GM19324 (cell line): ENCODE measurements around the gene ELOA2.
A peak's percentile ranks its signal among the peaks of the same experiment; 100 is the strongest.
"Not testable (repeated sequence)": the region's sequence is repeated elsewhere in the genome, so short reads cannot be mapped to it uniquely, and the experiment has no call there.

Experiments
- ATAC-seq: cut with Tn5 transposase; IDR thresholded peaks from one replicate; pipeline ENCODE4 v1.9.1; 2021; ENCODE audit warnings: mild to moderate bottlenecking, moderate library complexity; ENCODE audit not compliant: unreplicated experiment, low FRiP score

The ELOA2 gene

DNA sequence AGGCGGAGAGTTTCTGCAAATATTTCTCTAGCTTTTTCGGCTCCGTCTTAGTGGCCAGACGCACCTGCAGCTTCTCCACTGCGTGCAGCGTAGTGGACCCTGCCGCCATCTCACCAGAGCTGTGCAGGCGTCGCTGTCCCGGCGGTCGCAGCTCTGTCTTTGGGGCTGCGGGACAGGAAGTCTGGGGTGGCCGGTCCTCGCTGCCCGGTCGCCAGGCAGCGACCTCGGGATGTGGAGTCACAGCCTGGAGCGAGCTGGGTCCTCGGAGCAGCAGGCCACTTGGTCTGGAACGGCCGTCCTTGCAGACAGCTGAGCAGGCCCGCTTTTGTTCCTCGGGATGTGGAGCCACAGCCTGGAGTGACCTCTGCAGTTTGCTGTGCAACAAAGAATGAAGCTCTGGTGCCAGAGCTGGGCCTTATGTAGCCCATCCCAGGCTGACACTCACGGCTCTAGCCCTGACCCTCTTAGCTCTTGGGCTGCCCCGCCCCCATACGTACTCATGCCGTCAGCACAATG, at the start of gene ELOA2:
TSS of gene ELOA2 (minus strand) at position 466 of the 516 bp plus-strand sequence. CDS start at position 109, 357 bp downstream.
- no peak for ATAC-seq

GRCh38 chr18:47081578-47081977, 46.2 kb upstream of the ELOA2 start:
- no peak for ATAC-seq

- no peak for ATAC-seq
Observed at GRCh38 chr18:47080872-47081271, 45.5 kb upstream of the ELOA2 start.

GRCh38 chr18:47077111-47077510, 41.7 kb upstream of the ELOA2 start:
- no peak for ATAC-seq

- ATAC-seq, result no peak
Observed at GRCh38 chr18:47075098-47075883, 39.9 kb upstream of the ELOA2 start.

- no peak for ATAC-seq
Observed at GRCh38 chr18:47067648-47068047, 32.2 kb upstream of the ELOA2 start.

- no peak for ATAC-seq
Observed at GRCh38 chr18:47063096-47063495, 27.7 kb upstream of the ELOA2 start.

DNA sequence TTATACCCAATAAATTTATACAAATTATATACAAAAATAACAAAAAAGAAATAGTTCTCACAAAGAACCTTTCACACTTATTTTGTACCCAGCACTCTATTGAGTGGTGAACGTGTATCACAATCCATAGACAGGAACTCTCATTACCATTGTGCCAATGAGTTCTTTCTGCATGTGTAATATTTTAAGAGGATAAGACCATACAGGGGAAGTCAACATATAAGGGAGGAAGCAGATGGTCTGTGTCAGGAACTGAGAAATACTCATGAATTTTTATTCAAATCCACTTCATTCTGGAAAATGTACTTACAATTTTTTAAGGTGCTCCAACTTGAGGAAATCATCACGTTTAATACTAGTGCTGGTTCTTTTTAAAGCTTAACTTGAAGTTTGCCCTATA, 27.1 kb upstream of the ELOA2 start:
- no peak for ATAC-seq

DNA sequence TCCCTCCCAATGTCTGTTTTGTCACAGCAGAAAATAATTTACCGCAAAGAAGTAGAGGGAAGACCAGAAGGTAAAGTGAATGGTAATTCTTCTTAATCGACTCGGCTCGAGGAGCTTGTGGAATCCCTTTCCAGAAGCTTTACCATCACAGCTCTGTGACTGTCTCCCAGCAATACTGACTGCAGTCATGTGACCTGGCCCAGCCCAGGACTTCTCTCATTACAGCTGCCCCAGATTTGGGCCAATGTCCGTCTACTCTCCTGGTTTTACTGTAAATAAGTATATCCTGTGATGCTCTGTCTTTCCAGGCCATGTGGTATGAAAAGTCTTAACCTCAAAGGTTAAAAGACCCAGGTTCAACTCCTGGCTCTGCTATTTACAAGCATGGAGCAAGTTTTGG, 18.9 kb upstream of the ELOA2 start:
- no peak for ATAC-seq

GRCh38 chr18:47050468-47050867, 15.0 kb upstream of the ELOA2 start:
- no peak for ATAC-seq

DNA sequence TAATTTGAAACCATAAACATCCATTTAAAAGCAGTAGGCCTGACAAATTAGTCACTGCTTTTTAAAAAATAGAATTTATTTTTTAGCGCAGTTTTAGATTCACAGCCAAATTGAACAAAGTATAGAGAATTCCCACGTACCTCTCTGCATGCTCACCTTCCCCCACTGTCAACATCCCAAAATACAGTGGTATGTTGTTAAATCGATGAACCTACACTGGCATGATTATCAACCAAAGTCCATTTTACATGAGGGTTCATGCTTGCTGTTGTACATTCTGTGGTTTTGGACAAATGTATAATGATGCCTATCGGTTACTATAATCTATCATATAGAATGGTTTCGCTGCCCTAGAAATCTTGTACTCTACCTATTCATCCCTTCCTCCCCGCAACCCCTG, 5.6 kb upstream of the ELOA2 start:
- no peak for ATAC-seq

DNA sequence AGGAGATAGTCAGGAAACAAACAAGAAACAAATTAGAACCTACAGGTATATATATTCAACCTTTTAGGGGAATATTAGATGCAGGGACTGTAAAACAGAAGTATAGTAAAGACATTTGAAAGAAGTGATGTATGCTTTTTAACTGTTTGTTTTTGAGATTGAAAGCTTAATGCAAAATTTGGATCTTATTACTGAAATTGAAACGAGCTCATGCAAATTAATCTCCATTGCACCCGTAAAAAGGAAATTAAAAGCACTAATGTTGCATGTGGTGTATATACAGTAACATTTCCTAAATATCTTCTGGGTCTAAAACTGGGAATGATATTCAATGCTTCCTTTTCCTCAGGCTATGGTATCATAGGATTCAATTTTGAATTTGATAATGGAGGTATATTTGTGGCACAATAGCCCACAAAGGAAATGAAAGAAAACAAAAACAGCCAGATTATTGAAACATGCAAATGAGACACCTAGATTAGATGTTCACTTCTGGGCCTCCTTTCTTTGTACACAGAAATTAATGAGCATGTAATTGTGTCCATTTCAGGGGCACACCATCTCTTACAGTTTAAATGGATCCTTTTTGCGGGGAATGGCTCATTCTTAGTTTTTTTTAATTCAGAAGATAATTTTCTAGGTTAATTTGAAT, 1.6 kb upstream of the ELOA2 start:
- ATAC-seq, result peak; percentile 48

GRCh38 chr18:47036298-47036874, 965 bp upstream of the ELOA2 start:
- no peak for ATAC-seq

DNA sequence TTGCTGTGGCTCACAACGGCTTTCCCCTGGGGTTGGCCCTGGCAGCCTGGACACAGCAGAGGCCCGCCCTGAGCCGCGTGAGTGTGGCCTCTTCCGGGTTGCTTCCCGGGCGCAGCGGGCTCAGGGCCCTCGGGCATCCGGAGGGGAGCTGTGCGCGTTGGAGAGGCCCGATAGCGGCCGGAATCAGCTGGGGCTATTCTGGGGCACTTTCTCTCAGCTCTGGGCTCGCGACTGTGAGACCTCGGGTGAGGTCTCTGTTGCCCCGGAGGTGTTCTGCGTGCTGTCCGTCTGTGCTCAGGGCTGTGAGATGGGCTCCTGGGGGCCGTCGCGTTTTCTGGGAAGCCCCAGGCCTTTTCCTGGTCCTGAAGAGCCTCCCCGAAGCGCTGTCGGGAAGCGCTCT, 830 bp downstream of the ELOA2 start:
- not testable (repeated sequence) for ATAC-seq

DNA sequence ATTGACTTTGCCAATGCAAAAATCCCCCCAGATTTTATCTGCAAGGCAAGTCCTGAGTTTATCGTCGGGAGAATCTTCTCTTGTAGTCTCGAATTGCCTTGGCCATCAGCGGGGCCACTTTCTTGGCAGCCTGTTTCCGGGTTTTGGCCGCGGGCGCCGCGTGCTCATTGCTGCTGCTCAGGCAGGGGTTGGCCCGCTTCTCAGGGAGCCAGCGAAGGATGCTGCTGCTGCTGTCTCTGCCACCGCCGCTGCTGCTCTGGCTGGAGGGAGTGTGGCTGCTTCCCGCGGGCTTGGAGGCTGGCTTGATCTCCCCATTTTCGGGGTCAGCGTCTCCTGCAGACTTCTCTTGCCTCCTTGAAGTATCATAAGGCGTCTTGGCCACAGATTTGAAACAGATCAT, 2.5 kb downstream of the ELOA2 start:
- no peak for ATAC-seq

DNA sequence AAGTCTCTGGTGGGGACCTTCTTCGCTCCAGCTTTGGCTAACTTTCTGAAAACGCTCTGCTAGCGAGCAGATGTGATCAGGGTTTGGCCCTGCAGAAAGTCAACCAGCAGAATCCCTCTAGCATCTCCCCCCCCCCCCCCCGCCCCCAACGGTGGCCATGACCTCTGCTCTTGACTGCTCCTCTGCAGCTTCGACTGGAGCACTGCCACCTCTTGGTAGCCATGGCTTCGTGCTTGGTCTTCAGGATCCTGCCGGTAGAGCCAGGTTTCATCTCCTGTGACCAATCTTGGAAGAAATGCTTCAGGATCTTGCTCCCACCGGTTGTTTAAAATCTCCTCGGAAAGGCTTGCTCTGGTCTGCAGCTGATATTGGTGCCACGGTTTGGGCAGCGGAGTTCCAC, 4.5 kb downstream of the ELOA2 start:
- ATAC-seq, result not testable (repeated sequence)

- not testable (repeated sequence) for ATAC-seq
Observed at GRCh38 chr18:47029684-47030353, 5.6 kb downstream of the ELOA2 start.

- ATAC-seq, result not testable (repeated sequence)
Observed at GRCh38 chr18:47028738-47029137, 6.7 kb downstream of the ELOA2 start.

GRCh38 chr18:47025557-47026174, 9.8 kb downstream of the ELOA2 start:
- not testable (repeated sequence) for ATAC-seq

GRCh38 chr18:47023769-47024465, 11.5 kb downstream of the ELOA2 start:
- ATAC-seq, result not testable (repeated sequence)
